ENCODE results near the gene ORC1.

DNA sequence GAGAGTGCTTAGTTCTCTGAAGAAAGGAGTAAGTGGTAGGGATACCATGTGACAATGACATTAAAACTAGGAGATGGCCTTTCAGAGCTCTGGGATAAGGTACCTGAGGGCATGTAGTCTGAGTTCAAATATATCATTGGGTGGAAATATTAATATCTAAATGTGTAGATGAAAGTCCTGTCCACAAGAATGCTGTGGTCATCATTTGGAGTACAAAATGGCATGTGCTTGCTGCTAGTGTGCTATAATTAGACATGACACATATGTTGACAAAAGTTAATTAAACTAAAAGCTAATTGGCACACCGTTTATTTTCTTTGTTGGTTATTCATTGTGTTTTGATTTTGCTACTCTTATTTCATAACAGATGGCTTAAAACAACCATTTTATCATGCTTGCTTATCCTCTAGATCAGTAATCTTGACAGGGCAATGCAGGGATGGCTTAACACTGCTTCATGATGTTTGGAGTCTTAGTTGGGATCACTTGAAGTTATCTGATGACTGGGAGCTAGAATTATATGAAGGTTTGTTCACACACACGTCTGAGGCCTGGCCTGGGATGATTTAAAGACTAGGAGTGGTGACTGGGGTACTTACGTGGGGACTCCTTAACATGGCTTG lies 69.2 kb downstream of the ORC1 start:
- TF ChIP-seq POLR2A (IDR thresholded peaks at IDR 0.05), result no peak
- TF ChIP-seq, protein P1, sequence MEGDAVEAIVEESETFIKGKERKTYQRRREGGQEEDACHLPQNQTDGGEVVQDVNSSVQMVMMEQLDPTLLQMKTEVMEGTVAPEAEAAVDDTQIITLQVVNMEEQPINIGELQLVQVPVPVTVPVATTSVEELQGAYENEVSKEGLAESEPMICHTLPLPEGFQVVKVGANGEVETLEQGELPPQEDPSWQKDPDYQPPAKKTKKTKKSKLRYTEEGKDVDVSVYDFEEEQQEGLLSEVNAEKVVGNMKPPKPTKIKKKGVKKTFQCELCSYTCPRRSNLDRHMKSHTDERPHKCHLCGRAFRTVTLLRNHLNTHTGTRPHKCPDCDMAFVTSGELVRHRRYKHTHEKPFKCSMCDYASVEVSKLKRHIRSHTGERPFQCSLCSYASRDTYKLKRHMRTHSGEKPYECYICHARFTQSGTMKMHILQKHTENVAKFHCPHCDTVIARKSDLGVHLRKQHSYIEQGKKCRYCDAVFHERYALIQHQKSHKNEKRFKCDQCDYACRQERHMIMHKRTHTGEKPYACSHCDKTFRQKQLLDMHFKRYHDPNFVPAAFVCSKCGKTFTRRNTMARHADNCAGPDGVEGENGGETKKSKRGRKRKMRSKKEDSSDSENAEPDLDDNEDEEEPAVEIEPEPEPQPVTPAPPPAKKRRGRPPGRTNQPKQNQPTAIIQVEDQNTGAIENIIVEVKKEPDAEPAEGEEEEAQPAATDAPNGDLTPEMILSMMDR (IDR thresholded peaks at IDR 0.05), result no peak
- no peak for TF ChIP-seq EP300 (IDR thresholded peaks at IDR 0.05)
- TF ChIP-seq POLR2AphosphoS5 (IDR thresholded peaks at IDR 0.05), result no peak
